HEK293T (cell line): ENCODE results near the gene GARNL3.

Experiments used
- CTCF ChIA-PET: fragments of 350-600 bp; formaldehyde crosslinking; extraction: SDS; loops from one replicate; lab custom pipeline; 2021; ENCODE audit warnings: antibody characterized with exemption, inconsistent platforms; lab: Yijun Ruan, JAX
- POLR2A ChIA-PET: fragments of 350-600 bp; formaldehyde crosslinking; extraction: SDS; loops from one replicate; lab custom pipeline; 2020; ENCODE audit warnings: antibody characterized with exemption, inconsistent platforms; lab: Yijun Ruan, JAX
- DNase-seq: peaks from one replicate; pipeline ENCODE4 v3.0.0; 2012; ENCODE audit warnings: mixed read lengths; ENCODE audit errors: extremely low spot score
- ARNT ChIP-seq: fragments of 450-650 bp; IDR thresholded peaks from 2 replicates; pipeline ENCODE4 v1.6.1; 2017; ENCODE audit warnings: mild to moderate bottlenecking
- BHLHE40 ChIP-seq: fragments of 450-650 bp; IDR thresholded peaks from 2 replicates; pipeline ENCODE4 v1.6.1; 2016; ENCODE audit warnings: mild to moderate bottlenecking, moderate library complexity, borderline replicate concordance
- CTBP1 ChIP-seq: fragments of 450-650 bp; IDR thresholded peaks from 2 replicates; pipeline ENCODE4 v1.6.1; 2016; ENCODE audit warnings: borderline replicate concordance
- ELF4 ChIP-seq: fragments of 450-650 bp; IDR thresholded peaks from 2 replicates; pipeline ENCODE4 v1.6.1; 2017; ENCODE audit warnings: antibody characterized with exemption
- FOXA1 ChIP-seq: fragments of 450-650 bp; IDR thresholded peaks from 2 replicates; pipeline ENCODE4 v1.6.1; 2016; ENCODE audit warnings: mild to moderate bottlenecking
- FOXK2 ChIP-seq: fragments of 450-650 bp; IDR thresholded peaks from 2 replicates; pipeline ENCODE4 v1.6.1; 2016; ENCODE audit warnings: mild to moderate bottlenecking
- FOXM1 ChIP-seq: fragments of 450-650 bp; IDR thresholded peaks from 2 replicates; pipeline ENCODE4 v1.6.1; 2017; ENCODE audit warnings: mild to moderate bottlenecking, borderline replicate concordance
- HDGF ChIP-seq: fragments of 450-650 bp; IDR thresholded peaks from 2 replicates; pipeline ENCODE4 v1.6.1; 2017; ENCODE audit warnings: antibody characterized with exemption, borderline replicate concordance
- L3MBTL2 ChIP-seq: fragments of 450-650 bp; conservative IDR thresholded peaks from 2 replicates; pipeline ENCODE4 v1.6.1; 2016; ENCODE audit warnings: mild to moderate bottlenecking
- LEF1 ChIP-seq: fragments of 450-650 bp; IDR thresholded peaks from 2 replicates; pipeline ENCODE4 v1.6.1; 2017; ENCODE audit warnings: mild to moderate bottlenecking, borderline replicate concordance
- NFRKB ChIP-seq: fragments of 450-650 bp; IDR thresholded peaks from 2 replicates; pipeline ENCODE4 v1.6.1; 2016; ENCODE audit warnings: mild to moderate bottlenecking, moderate library complexity
- PKNOX1 ChIP-seq: fragments of 450-650 bp; IDR thresholded peaks from 2 replicates; pipeline ENCODE4 v1.6.1; 2016
- SP1 ChIP-seq: fragments of 450-650 bp; IDR thresholded peaks from 2 replicates; pipeline ENCODE4 v1.6.1; 2017
- SUZ12 ChIP-seq: fragments of 450-650 bp; IDR thresholded peaks from 2 replicates; pipeline ENCODE4 v1.6.1; 2016; ENCODE audit warnings: mild to moderate bottlenecking
- TARDBP ChIP-seq: fragments of 450-650 bp; IDR thresholded peaks from 2 replicates; pipeline ENCODE4 v1.6.1; 2016
- ZNF384 ChIP-seq: fragments of 450-650 bp; IDR thresholded peaks from 2 replicates; pipeline ENCODE4 v1.6.1; 2016

GARNL3 gene

GRCh38 chr9:127361561-127361960 is 97.0 kb downstream of the GARNL3 start:
- DNase-seq = no peak
- ChIA-PET POLR2A (interaction anchor here (1.1 kb wide), 2 partner anchors 27 to 35 kb away, joined by 3 to 4 read pairs; partner anchors contain the start of gene SLC2A8), CTCF (interaction anchor here (0.6 to 1.5 kb wide), 5 partner anchors 9 to 93 kb away, joined by 3 to 5 read pairs (median 4); no protein-coding TSS in a partner anchor)
- TF ChIP-seq FOXK2 = no peak
- TF ChIP-seq SP1 = no peak
- TF ChIP-seq ARNT = no peak
- TF ChIP-seq SUZ12 = no peak
- no peak for TF ChIP-seq ELF4
- no peak for TF ChIP-seq L3MBTL2
- no peak for TF ChIP-seq FOXM1
- no peak for TF ChIP-seq CTBP1
- no peak for TF ChIP-seq ZNF384
- no peak for TF ChIP-seq HDGF
- TF ChIP-seq BHLHE40 = no peak
- no peak for TF ChIP-seq PKNOX1
- TF ChIP-seq LEF1 = no peak
- TF ChIP-seq FOXA1 = no peak

- no peak for DNase-seq
- TF ChIP-seq ARNT = no peak
- TF ChIP-seq FOXM1 = no peak
- TF ChIP-seq TARDBP = no peak
- no peak for TF ChIP-seq FOXA1
- TF ChIP-seq SUZ12 = no peak
- no peak for TF ChIP-seq FOXK2
- TF ChIP-seq BHLHE40 = no peak
- no peak for TF ChIP-seq NFRKB
- TF ChIP-seq ELF4 = no peak
- no peak for TF ChIP-seq PKNOX1
- TF ChIP-seq ZNF384 = no peak
- TF ChIP-seq SP1 = no peak
- TF ChIP-seq L3MBTL2 = no peak
- no peak for TF ChIP-seq CTBP1
- no peak for TF ChIP-seq LEF1
- no peak for TF ChIP-seq HDGF
- CTCF ChIA-PET = no interaction called here
- POLR2A ChIA-PET = interaction anchor here (1.0 kb wide), 1 partner anchor 89 kb away, joined by 3 read pairs; the partner anchor contains the start of gene LRSAM1
These were observed 98.3 kb downstream of the GARNL3 start for GRCh38 chr9:127362829-127363228.

- ChIA-PET CTCF (no interaction called here), POLR2A (no interaction called here)
- no peak for TF ChIP-seq FOXK2
- no peak for TF ChIP-seq PKNOX1
- TF ChIP-seq NFRKB = no peak
- no peak for TF ChIP-seq LEF1
- TF ChIP-seq BHLHE40 = no peak
- TF ChIP-seq ARNT = no peak
- no peak for TF ChIP-seq CTBP1
- DNase-seq = no peak
These were observed 100.9 kb downstream of the GARNL3 start for GRCh38 chr9:127365461-127365860.

GRCh38 chr9:127366594-127366993 is 102.0 kb downstream of the GARNL3 start:
- no peak for DNase-seq
- TF ChIP-seq HDGF = no peak
- no peak for TF ChIP-seq BHLHE40
- no peak for TF ChIP-seq ARNT
- TF ChIP-seq ELF4 = no peak
- TF ChIP-seq L3MBTL2 = no peak
- no peak for TF ChIP-seq PKNOX1
- TF ChIP-seq LEF1 = no peak
- no peak for TF ChIP-seq SUZ12
- no peak for TF ChIP-seq CTBP1
- no peak for TF ChIP-seq TARDBP
- no peak for TF ChIP-seq FOXM1
- TF ChIP-seq ZNF384 = no peak
- TF ChIP-seq SP1 = no peak
- ChIA-PET POLR2A (no interaction called here), CTCF (no interaction called here)

- POLR2A ChIA-PET = interaction anchor here (1.0 kb wide), 1 partner anchor 17 kb away, joined by 3 read pairs; no protein-coding TSS in a partner anchor
- no peak for TF ChIP-seq SUZ12
- no peak for TF ChIP-seq SP1
- TF ChIP-seq NFRKB = no peak
- no peak for TF ChIP-seq FOXM1
- no peak for TF ChIP-seq FOXA1
- TF ChIP-seq LEF1 = no peak
- TF ChIP-seq CTBP1 = no peak
- TF ChIP-seq BHLHE40 = no peak
- no peak for DNase-seq
- CTCF ChIA-PET = no interaction called here
These were observed 104.4 kb downstream of the GARNL3 start for GRCh38 chr9:127368852-127369402.
